Activated CD4-positive, CD25-positive, alpha-beta regulatory T cell treated with anti-CD3 and anti-CD28 coated beads, Interleukin-2, amount 50 U/mL, for 72 hours (primary cell): ENCODE measurements around the gene ZSWIM4.
"Not testable (repeated sequence)": the region's sequence is repeated elsewhere in the genome, so short reads cannot be mapped to it uniquely, and the experiment has no call there.

Source experiments
- DNase-seq: peaks from one replicate; pipeline ENCODE4 v3.0.0; 2021

The ZSWIM4 gene

GRCh38 chr19:13852171-13852707 is 57.0 kb downstream of the ZSWIM4 start:
- not testable (repeated sequence) for DNase-seq

GRCh38 chr19:13856497-13856896 is 61.3 kb downstream of the ZSWIM4 start:
- DNase-seq, result no peak

GRCh38 chr19:13859361-13859880 is 64.2 kb downstream of the ZSWIM4 start:
- DNase-seq, result no peak

- no peak for DNase-seq
Measured at GRCh38 chr19:13860679-13861391, 65.6 kb downstream of the ZSWIM4 start.

GRCh38 chr19:13861392-13861713 is 66.1 kb downstream of the ZSWIM4 start:
- no peak for DNase-seq

- DNase-seq, result peak; percentile 93
Measured at GRCh38 chr19:13861714-13862531, 66.7 kb downstream of the ZSWIM4 start.

GRCh38 chr19:13864046-13864666 is 68.9 kb downstream of the ZSWIM4 start:
- no peak for DNase-seq

GRCh38 chr19:13864667-13865570 is 69.7 kb downstream of the ZSWIM4 start:
- DNase-seq, result no peak

- DNase-seq, result no peak
Measured at GRCh38 chr19:13865571-13866462, 70.6 kb downstream of the ZSWIM4 start.

- DNase-seq, result no peak
Measured at GRCh38 chr19:13866463-13867046, 71.3 kb downstream of the ZSWIM4 start.

- DNase-seq, result no peak
Measured at GRCh38 chr19:13868663-13869062, 73.4 kb downstream of the ZSWIM4 start.

GRCh38 chr19:13869281-13869680 is 74.0 kb downstream of the ZSWIM4 start:
- DNase-seq, result no peak

- DNase-seq, result no peak
Measured at GRCh38 chr19:13870873-13871272, 75.6 kb downstream of the ZSWIM4 start.

- no peak for DNase-seq
Measured at GRCh38 chr19:13872339-13872694, 77.1 kb downstream of the ZSWIM4 start.

GRCh38 chr19:13872695-13873389 is 77.6 kb downstream of the ZSWIM4 start:
- no peak for DNase-seq

- no peak for DNase-seq
Measured at GRCh38 chr19:13873834-13874515, 78.7 kb downstream of the ZSWIM4 start.

GRCh38 chr19:13875824-13876223 is 80.6 kb downstream of the ZSWIM4 start:
- no peak for DNase-seq

- DNase-seq, result no peak
Measured at GRCh38 chr19:13876834-13877233, 81.6 kb downstream of the ZSWIM4 start, which contains the start of gene NANOS3. TSS of gene NANOS3 (plus strand) at chr19:13877134. CDS start at chr19:13877249, 115 bp downstream.

- DNase-seq, result no peak
Measured at GRCh38 chr19:13877303-13877702, 82.1 kb downstream of the ZSWIM4 start.
